Peyer's patch (tissue), 4 donors: ENCODE data around the gene KLC4.

Experiments
- CTCF ChIP-seq, 6 experiments: fragments of 450-650 bp in 4 of 6; fragments of 200-600 bp in 2 of 6; sonication (generic) in 1 of 6; IDR thresholded peaks; one replicate each; pipeline ENCODE4 v1.5.1; 2017 to 2019; ENCODE audit warnings: antibody characterized with exemption in 6 of 6, mild to moderate bottlenecking in 3 of 6, moderate library complexity in 1 of 6
- POLR2A ChIP-seq, 2 donors: fragments of 450-650 bp; IDR thresholded peaks; one replicate each; pipeline ENCODE4 v1.5.1; 2017; ENCODE audit warnings: antibody characterized with exemption in 2 of 2, mild to moderate bottlenecking in 2 of 2, moderate library complexity in 2 of 2

GRCh38 chr6:43077981-43078511, 18.6 kb downstream of the KLC4 start:
- TF ChIP-seq CTCF (IDR thresholded peaks at IDR 0.05) (no peak), POLR2A (IDR thresholded peaks at IDR 0.05) (no peak)
